ENCODE results near the gene ANKRD11.

Gene ANKRD11

GRCh38 chr16:89499767-89500166, 9.4 kb upstream of the ANKRD11 start:
- H3K4me3 ChIP-seq (ENCODE audit: low read length): no peak overlapping the region
- TF ChIP-seq CTCF (IDR thresholded peaks at IDR 0.05; ENCODE audit: insufficient read depth, low read depth, low read length, missing control alignments): no peak
- DNase-seq (ENCODE audit: low read depth): no peak

GRCh38 chr16:89498839-89499238, 8.5 kb upstream of the ANKRD11 start:
- TF ChIP-seq CTCF (IDR thresholded peaks at IDR 0.05; ENCODE audit: insufficient read depth, low read depth, low read length, missing control alignments): no peak
- DNase-seq (ENCODE audit: low read depth): no peak
- H3K4me3 ChIP-seq (ENCODE audit: low read length): no peak overlapping the region

DNA sequence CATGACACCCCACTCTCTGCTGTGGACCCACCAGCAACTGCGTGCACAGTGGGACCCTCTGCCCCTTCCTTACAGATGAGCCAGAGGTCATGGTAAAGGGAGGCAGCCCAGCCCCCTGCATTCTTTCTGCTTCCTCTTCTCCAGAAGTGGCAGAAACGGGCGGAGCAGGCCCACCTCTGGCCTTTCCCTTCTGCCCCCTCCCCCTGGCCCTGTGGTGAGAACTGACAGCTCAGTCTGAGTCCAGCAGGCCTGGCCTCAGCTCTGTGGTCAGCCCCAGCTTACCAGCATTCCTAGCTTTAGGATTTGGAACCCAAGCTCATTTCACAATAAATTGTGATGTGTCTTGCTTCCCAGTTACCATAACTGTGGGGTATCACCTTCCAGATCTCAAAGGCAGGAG, 4.8 kb upstream of the ANKRD11 start:
- no peak for TF ChIP-seq CTCF (IDR thresholded peaks at IDR 0.05; ENCODE audit: insufficient read depth, low read depth, low read length, missing control alignments)
- DNase-seq (ENCODE audit: low read depth): no peak
- H3K4me3 ChIP-seq (ENCODE audit: low read length): no peak overlapping the region

DNA sequence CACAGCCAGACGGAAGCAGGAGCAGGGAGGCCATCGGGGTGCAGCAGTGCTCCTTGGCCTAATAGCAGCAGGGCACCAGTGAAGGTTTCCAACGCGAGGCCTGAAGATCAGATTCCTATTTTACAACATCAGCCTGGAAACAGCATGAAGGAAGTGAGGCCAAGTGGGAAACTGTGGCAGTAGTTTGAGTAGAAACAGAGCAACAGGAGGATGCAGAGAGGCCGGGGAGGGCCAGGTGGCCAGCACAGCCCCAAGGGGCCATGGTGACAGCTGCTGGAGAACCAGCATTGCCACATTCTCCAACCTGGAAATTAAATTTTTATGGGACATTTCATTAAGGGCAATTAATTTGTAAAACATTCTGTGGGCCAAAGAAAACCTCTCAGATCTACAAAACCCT, 3.4 kb upstream of the ANKRD11 start:
- TF ChIP-seq CTCF (IDR thresholded peaks at IDR 0.05; ENCODE audit: insufficient read depth, low read depth, low read length, missing control alignments): no peak
- H3K4me3 ChIP-seq (ENCODE audit: low read length): no peak overlapping the region
- DNase-seq (ENCODE audit: low read depth): no peak

DNA sequence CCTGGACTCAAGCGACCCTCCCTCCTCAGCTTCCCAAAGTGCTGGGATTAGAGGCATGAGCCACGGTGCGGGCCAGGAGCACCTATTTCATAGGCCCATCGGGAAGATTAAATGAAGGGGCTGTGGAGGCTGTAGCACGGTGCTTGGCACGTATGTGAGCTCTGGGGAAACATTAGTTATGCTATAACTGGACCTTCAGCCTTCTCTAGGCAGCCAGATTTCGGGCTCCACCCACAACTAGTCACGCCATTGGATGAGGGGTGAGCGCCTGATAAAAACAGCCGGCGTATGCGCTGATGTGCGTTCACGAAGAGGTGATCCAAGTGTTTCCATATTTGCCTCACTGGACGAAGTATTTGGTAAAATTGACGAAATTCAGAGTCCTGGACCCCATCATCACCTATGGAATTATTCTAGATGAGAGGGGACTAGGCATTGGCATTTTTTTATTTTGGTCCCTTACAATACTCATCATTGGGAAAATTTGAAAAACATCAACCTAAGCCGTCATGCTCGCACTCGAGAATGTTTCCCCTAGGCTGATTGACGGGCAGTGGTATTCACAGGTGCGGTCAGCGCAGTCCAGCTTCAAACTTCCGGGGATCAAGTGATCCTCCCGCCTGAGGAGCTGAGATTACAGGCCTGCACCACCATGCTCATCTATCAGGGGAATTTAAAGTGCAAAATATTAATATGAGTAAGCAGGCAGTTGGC, 1.8 kb upstream of the ANKRD11 start:
- no peak for DNase-seq (ENCODE audit: low read depth)
- TF ChIP-seq CTCF (IDR thresholded peaks at IDR 0.05; ENCODE audit: insufficient read depth, low read depth, low read length, missing control alignments): no peak
- peak overlapping the region; percentile 91 for H3K4me3 ChIP-seq (ENCODE audit: low read length)

- no peak for DNase-seq (ENCODE audit: low read depth)
- peak overlapping the region; percentile 91 for H3K4me3 ChIP-seq (ENCODE audit: low read length)
- TF ChIP-seq CTCF (IDR thresholded peaks at IDR 0.05; ENCODE audit: insufficient read depth, low read depth, low read length, missing control alignments): peak; percentile 17
Measured at GRCh38 chr16:89491238-89491869, 993 bp upstream of the ANKRD11 start.
